Fibroblast of lung (primary cell): Measurements from ENCODE around the gene LAYN. TPM values are rescaled to one million over a fixed set of nuclear protein-coding genes. Genes with fewer than 3 reads are reported as not detected.

Source experiments
- DNase-seq, 2 donors: peaks; one replicate each; pipeline versions ENCODE4 v3.0.0 to v3.0.0-alpha.2; 2010; ENCODE audit warnings: low read depth in 2 of 2
- H2AFZ ChIP-seq: 2 replicates; pipeline ENCODE4 v1.5.1; 2012; ENCODE audit warnings: low read length, control low read depth, inconsistent platforms
- H3K27ac ChIP-seq: 2 replicates; pipeline ENCODE4 v1.5.1; 2011; ENCODE audit warnings: low read length, control low read depth; ENCODE audit not compliant: insufficient read depth
- H3K27me3 ChIP-seq: 2 replicates; pipeline ENCODE4 v1.5.1; 2011; ENCODE audit warnings: mild to moderate bottlenecking, low read length; ENCODE audit not compliant: control insufficient read depth, insufficient read depth
- H3K36me3 ChIP-seq: 2 replicates; pipeline ENCODE4 v1.5.1; 2011; ENCODE audit warnings: low read length; ENCODE audit not compliant: control insufficient read depth, insufficient read depth
- H3K4me1 ChIP-seq: 2 replicates; pipeline ENCODE4 v1.5.1; 2011; ENCODE audit warnings: low read length; ENCODE audit not compliant: control insufficient read depth, insufficient read depth; ENCODE audit errors: extremely low read depth
- H3K4me2 ChIP-seq: 2 replicates; pipeline ENCODE4 v1.5.1; 2011; ENCODE audit warnings: low read length, control low read depth; ENCODE audit not compliant: insufficient read depth; ENCODE audit errors: extremely low read depth
- H3K4me3 ChIP-seq, 4 experiments: fragments of 200-600 bp in 1 of 4; sonication (generic) in 1 of 4; replicated peaks in 1 of 4; 2 replicates each; pipeline ENCODE4 v1.5.1; 2011 to 2016; ENCODE audit warnings: low read length in 4 of 4, low read depth in 3 of 4, mild to moderate bottlenecking in 3 of 4, control low read depth in 2 of 4, inconsistent platforms in 1 of 4, mixed read lengths in 1 of 4; ENCODE audit not compliant: insufficient read depth in 1 of 4; ENCODE audit errors: control extremely low read depth in 1 of 4
- H3K79me2 ChIP-seq: 2 replicates; pipeline ENCODE4 v1.5.1; 2012; ENCODE audit warnings: mild to moderate bottlenecking, low read length, inconsistent platforms; ENCODE audit not compliant: control insufficient read depth, insufficient read depth
- H3K9ac ChIP-seq: 2 replicates; pipeline ENCODE4 v1.5.1; 2011; ENCODE audit warnings: mild to moderate bottlenecking, low read length, control low read depth; ENCODE audit not compliant: insufficient read depth
- H3K9me3 ChIP-seq: 2 replicates; pipeline ENCODE4 v1.5.1; 2012; ENCODE audit warnings: low read depth, low read length; ENCODE audit not compliant: control insufficient read depth, insufficient read depth
- H4K20me1 ChIP-seq: 2 replicates; pipeline ENCODE4 v1.5.1; 2011; ENCODE audit warnings: low read length; ENCODE audit not compliant: control insufficient read depth, insufficient read depth; ENCODE audit errors: extremely low read depth
- EZH2 ChIP-seq: IDR thresholded peaks from 2 replicates; pipeline ENCODE4 v1.5.1; 2012; ENCODE audit warnings: low read length, control low read depth, mild to moderate bottlenecking; ENCODE audit errors: missing control alignments
- polyA plus RNA-seq, 2 donors: library from polyadenylated mRNA; depleted of rRNA in 1 of 2; stranded (reverse) in 1 of 2; unstranded in 1 of 2; fragments of >200 nt; gene quantifications; 2 replicates each; pipeline ENCODE4 v1.2.1, GENCODE V29; 2011 to 2012; ENCODE audit warnings: missing spikeins in 1 of 2
- total RNA-seq: library from RNA; depleted of rRNA; stranded (reverse); fragments of >200 nt; gene quantifications from 2 replicates; pipeline ENCODE4 v1.2.1, GENCODE V29; 2014
- TF ChIP-seq, protein P1 (sequence below), 2 donors: IDR thresholded peaks in 1 of 2; conservative IDR thresholded peaks in 1 of 2; 1 replicate in 1 of 2; 2 replicates in 1 of 2; pipeline ENCODE4 v1.5.1; 2011 to 2012; ENCODE audit warnings: low read length in 2 of 2, control low read depth in 1 of 2, inconsistent platforms in 1 of 2, low read depth in 1 of 2, mild to moderate bottlenecking in 1 of 2

Gene LAYN
- total and polyA plus RNA-seq, 2 donors (not counting 1 experiment from before 2014, with no cell fraction given): 117 to 140 TPM

GRCh38 chr11:111531136-111531535, 9.4 kb upstream of the LAYN start:
- H3K4me3 ChIP-seq: no peak overlapping the region
- no peak for TF ChIP-seq EZH2
- TF ChIP-seq, protein P1, sequence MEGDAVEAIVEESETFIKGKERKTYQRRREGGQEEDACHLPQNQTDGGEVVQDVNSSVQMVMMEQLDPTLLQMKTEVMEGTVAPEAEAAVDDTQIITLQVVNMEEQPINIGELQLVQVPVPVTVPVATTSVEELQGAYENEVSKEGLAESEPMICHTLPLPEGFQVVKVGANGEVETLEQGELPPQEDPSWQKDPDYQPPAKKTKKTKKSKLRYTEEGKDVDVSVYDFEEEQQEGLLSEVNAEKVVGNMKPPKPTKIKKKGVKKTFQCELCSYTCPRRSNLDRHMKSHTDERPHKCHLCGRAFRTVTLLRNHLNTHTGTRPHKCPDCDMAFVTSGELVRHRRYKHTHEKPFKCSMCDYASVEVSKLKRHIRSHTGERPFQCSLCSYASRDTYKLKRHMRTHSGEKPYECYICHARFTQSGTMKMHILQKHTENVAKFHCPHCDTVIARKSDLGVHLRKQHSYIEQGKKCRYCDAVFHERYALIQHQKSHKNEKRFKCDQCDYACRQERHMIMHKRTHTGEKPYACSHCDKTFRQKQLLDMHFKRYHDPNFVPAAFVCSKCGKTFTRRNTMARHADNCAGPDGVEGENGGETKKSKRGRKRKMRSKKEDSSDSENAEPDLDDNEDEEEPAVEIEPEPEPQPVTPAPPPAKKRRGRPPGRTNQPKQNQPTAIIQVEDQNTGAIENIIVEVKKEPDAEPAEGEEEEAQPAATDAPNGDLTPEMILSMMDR (conservative IDR thresholded peaks at IDR 0.05 in 1 of 2, IDR thresholded peaks at IDR 0.05 in 1 of 2; ENCODE audit: low read depth in 1 of 2, low read length in 2 of 2): no peak
- DNase-seq: no peak
- no peak overlapping the region for H2AFZ ChIP-seq
- no peaks in the 10 kb centered on the region for H3K9me3 ChIP-seq
- H3K36me3 ChIP-seq: no peaks in the 10 kb centered on the region
- H3K27ac ChIP-seq: no peak overlapping the region
- peak overlapping the region; percentile 40 for H3K4me2 ChIP-seq
- H4K20me1 ChIP-seq: no peaks in the 10 kb centered on the region
- H3K27me3 ChIP-seq: no peaks in the 10 kb centered on the region
- H3K79me2 ChIP-seq: no peaks in the 10 kb centered on the region
- peaks cover 12% of the 10 kb centered on the region for H3K4me1 ChIP-seq
- no peak overlapping the region for H3K9ac ChIP-seq

DNA sequence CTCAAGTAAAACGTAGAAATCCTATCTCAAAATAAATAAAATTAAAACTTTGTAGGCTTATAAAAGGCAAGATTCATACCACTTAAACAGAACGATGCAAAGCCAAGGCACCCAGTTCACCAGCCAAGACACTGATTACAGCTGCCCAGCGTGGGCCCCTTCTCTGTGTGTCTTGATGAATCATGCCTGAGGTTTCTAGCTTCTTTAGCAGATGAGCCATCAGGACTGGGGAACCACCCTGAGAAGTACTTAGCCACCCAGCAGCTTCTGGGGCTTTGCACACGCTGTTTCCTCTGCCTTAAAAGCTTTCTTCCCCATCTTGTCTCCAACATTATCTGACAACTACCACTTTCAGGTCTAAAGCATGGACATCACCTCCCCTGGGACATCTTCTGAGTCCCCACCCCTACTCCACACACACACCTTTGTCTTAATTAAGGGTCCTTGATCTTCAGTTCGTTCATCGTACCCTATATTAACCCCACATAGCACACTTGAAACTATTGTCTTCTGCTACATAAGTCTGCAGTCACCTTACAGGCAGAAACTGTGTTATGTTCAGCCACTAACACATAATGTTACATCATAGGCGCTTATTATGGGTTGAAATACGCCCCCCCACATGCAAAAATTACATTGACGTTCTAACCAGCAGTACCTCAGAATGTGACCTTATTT, 8.7 kb upstream of the LAYN start:
- TF ChIP-seq EZH2: no peak
- TF ChIP-seq, protein P1 (conservative IDR thresholded peaks at IDR 0.05 in 1 of 2, IDR thresholded peaks at IDR 0.05 in 1 of 2; ENCODE audit: low read depth in 1 of 2, low read length in 2 of 2): no peak
- H3K27me3 ChIP-seq: no peaks in the 10 kb centered on the region
- H3K9me3 ChIP-seq: no peaks in the 10 kb centered on the region
- peak; percentile 83 to 94 for DNase-seq
- H2AFZ ChIP-seq: no peak overlapping the region
- peak overlapping the region; percentile 66 for H3K4me2 ChIP-seq
- peaks cover 12% of the 10 kb centered on the region for H3K4me1 ChIP-seq
- H3K27ac ChIP-seq: peak overlapping the region; percentile 10
- H3K4me3 ChIP-seq: no peak overlapping the region
- H3K9ac ChIP-seq: no peak overlapping the region
- H3K79me2 ChIP-seq: no peaks in the 10 kb centered on the region
- no peaks in the 10 kb centered on the region for H3K36me3 ChIP-seq
- H4K20me1 ChIP-seq: no peaks in the 10 kb centered on the region

DNA sequence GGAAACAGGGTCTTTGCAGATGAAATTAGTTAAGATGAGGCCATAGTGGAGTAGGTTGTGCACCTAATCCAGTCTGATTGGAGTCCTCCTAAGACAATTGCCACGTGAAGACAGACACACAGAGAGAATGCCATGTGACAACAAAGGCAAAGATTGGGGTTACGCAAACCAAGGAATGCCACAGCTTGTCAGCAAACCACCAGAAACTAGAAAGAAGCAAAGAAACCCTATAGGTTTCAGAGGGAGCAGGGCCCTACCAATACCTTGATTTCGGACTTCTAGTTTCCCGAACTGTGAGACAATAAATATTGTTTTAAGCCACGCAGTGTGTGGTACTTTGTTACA, 8.2 kb upstream of the LAYN start:
- no peak overlapping the region for H3K4me3 ChIP-seq
- H3K4me2 ChIP-seq: no peak overlapping the region
- no peaks in the 10 kb centered on the region for H3K27me3 ChIP-seq
- no peaks in the 10 kb centered on the region for H3K79me2 ChIP-seq
- no peak overlapping the region for H3K27ac ChIP-seq
- peaks cover 12% of the 10 kb centered on the region for H3K4me1 ChIP-seq
- TF ChIP-seq, protein P1 (conservative IDR thresholded peaks at IDR 0.05 in 1 of 2, IDR thresholded peaks at IDR 0.05 in 1 of 2; ENCODE audit: low read depth in 1 of 2, low read length in 2 of 2): no peak
- TF ChIP-seq EZH2: no peak
- no peak for DNase-seq
- no peaks in the 10 kb centered on the region for H3K9me3 ChIP-seq
- no peak overlapping the region for H2AFZ ChIP-seq
- no peaks in the 10 kb centered on the region for H4K20me1 ChIP-seq
- H3K36me3 ChIP-seq: no peaks in the 10 kb centered on the region
- H3K9ac ChIP-seq: no peak overlapping the region
